ENCODE measurements around the gene CBX3. TPM values are rescaled to one million over a fixed set of nuclear protein-coding genes. Genes with fewer than 3 reads are reported as not detected.
"Not testable (repeated sequence)": the region's sequence is repeated elsewhere in the genome, so short reads cannot be mapped to it uniquely, and the experiment has no call there.

CBX3 gene
- total RNA-seq, 2 donors from 2014 or later: 179 to 242 TPM

- no peak overlapping the region for H3K4me3 Mint-ChIP-seq
- H3K27ac Mint-ChIP-seq: no peak overlapping the region
- H3K4me1 Mint-ChIP-seq: no peaks in the 10 kb centered on the region
- H3K27me3 Mint-ChIP-seq: no peaks in the 10 kb centered on the region
- H3K9me3 Mint-ChIP-seq: no peaks in the 10 kb centered on the region
- ATAC-seq (replicated peaks): peak; percentile 34
- H3K36me3 Mint-ChIP-seq (ENCODE audit: low read depth): no peaks in the 10 kb centered on the region
Measured at GRCh38 chr7:26237035-26237807, 35.7 kb downstream of the CBX3 start.

- Mint-ChIP-seq H3K27ac (no peak overlapping the region), H3K36me3 (ENCODE audit: low read depth) (no peaks in the 10 kb centered on the region), H3K4me1 (no peaks in the 10 kb centered on the region)
Measured at GRCh38 chr7:26238032-26238431, 36.5 kb downstream of the CBX3 start.

GRCh38 chr7:26245150-26245549, 43.6 kb downstream of the CBX3 start:
- ATAC-seq (replicated peaks): no peak
- Mint-ChIP-seq H3K36me3 (ENCODE audit: low read depth) (no peaks in the 10 kb centered on the region), H3K9me3 (no peaks in the 10 kb centered on the region), H3K4me3 (no peak overlapping the region), H3K27me3 (no peaks in the 10 kb centered on the region), H3K27ac (no peak overlapping the region), H3K4me1 (no peaks in the 10 kb centered on the region)

More at GRCh38 chr7:26238032-26238431, 36.5 kb downstream of the CBX3 start:
- Mint-ChIP-seq H3K9me3 (no peaks in the 10 kb centered on the region), H3K27me3 (no peaks in the 10 kb centered on the region), H3K4me3 (no peak overlapping the region)
- no peak for ATAC-seq (replicated peaks)

GRCh38 chr7:26250239-26250638, 48.7 kb downstream of the CBX3 start:
- H3K4me1 Mint-ChIP-seq: no peaks in the 10 kb centered on the region
- no peak overlapping the region for H3K27ac Mint-ChIP-seq
- no peaks in the 10 kb centered on the region for H3K9me3 Mint-ChIP-seq
- no peaks in the 10 kb centered on the region for H3K36me3 Mint-ChIP-seq (ENCODE audit: low read depth)
- no peak overlapping the region for H3K4me3 Mint-ChIP-seq
- H3K27me3 Mint-ChIP-seq: no peaks in the 10 kb centered on the region
- ATAC-seq (replicated peaks): no peak

- H3K4me1 Mint-ChIP-seq; H3K9me3 Mint-ChIP-seq; H3K4me3 Mint-ChIP-seq; H3K27me3 Mint-ChIP-seq; H3K36me3 Mint-ChIP-seq (ENCODE audit: low read depth); H3K27ac Mint-ChIP-seq; ATAC-seq (replicated peaks): not testable (repeated sequence)
Measured at GRCh38 chr7:26261866-26262265, 60.3 kb downstream of the CBX3 start.

Other genes with a start within 250 kb of the CBX3 start
- 10 to 100 TPM; 24.1 to 27.6 TPM for gene NFE2L3, start 49.5 kb upstream of the CBX3 start, total RNA-seq
- gene HNRNPA2B1, start 999 bp upstream of the CBX3 start, total RNA-seq: 100 to 1,000 TPM; 491 to 882 TPM
- 10 to 100 TPM; 23.5 to 30.8 TPM for gene SNX10, start 90.1 kb downstream of the CBX3 start, total RNA-seq

Data from activated T-helper 17 cell treated with anti-CD3 and anti-CD28 coated beads, Interleukin-2, amount 50 U/mL, for 72 hours (primary cell).